B cell (primary cell): ENCODE measurements around the gene HS1BP3. TPM values are rescaled to one million over a fixed set of nuclear protein-coding genes. Genes with fewer than 3 reads are reported as not detected.

Experiments used
- ATAC-seq: fragments of 200-7000 bp; cut with Tn5 transposase; one replicate; pipeline ENCODE4 v1.10.0; 2021; ENCODE audit warnings: low read depth, mild to moderate bottlenecking, moderate number of reproducible peaks, moderate library complexity
- CTCF ChIA-PET: fragments of 350-600 bp; sonication (Branson Sonifier 250); formaldehyde crosslinking; loops from one replicate; lab custom pipeline; 2021; ENCODE audit warnings: antibody characterized with exemption, inconsistent platforms; lab: Charles Lee
- POLR2A ChIA-PET: fragments of 350-600 bp; sonication (Branson Sonifier 250); formaldehyde crosslinking; loops from one replicate; lab custom pipeline; 2021; ENCODE audit warnings: antibody characterized with exemption; lab: Charles Lee
- DNase-seq: peaks from one replicate; pipeline ENCODE4 v3.0.0; 2013
- H2AFZ ChIP-seq: 2 replicates; pipeline ENCODE4 v1.6.1; 2012; ENCODE audit warnings: mild to moderate bottlenecking, low read depth, low read length; ENCODE audit not compliant: insufficient read depth, poor library complexity, severe bottlenecking
- H3K27ac ChIP-seq, 2 donors: 1 replicate in 1 of 2; 2 replicates in 1 of 2; pipeline ENCODE4 v1.5.1; 2012 to 2013; ENCODE audit warnings: low read length in 2 of 2, mild to moderate bottlenecking in 2 of 2, moderate library complexity in 1 of 2
- H3K27me3 ChIP-seq, 4 experiments: fragments of 200-600 bp in 1 of 4; sonication (generic) in 1 of 4; replicated peaks in 1 of 4; 1 replicate in 2 of 4; 2 replicates in 2 of 4; pipeline versions ENCODE4 v1.6.1 to v1.7.0; 2013 to 2016; ENCODE audit warnings: low read length in 3 of 4, mild to moderate bottlenecking in 2 of 4, mixed read lengths in 1 of 4, moderate library complexity in 1 of 4; ENCODE audit not compliant: insufficient read depth in 4 of 4, control insufficient read depth in 3 of 4; ENCODE audit errors: control extremely low read depth in 1 of 4
- H3K36me3 ChIP-seq, 2 experiments: replicated peaks in 1 of 2; 1 replicate in 1 of 2; 2 replicates in 1 of 2; pipeline versions ENCODE4 v1.6.1 to v1.7.1; 2013; ENCODE audit warnings: low read length in 1 of 2; ENCODE audit not compliant: insufficient read depth in 2 of 2, control insufficient read depth in 1 of 2; ENCODE audit errors: control extremely low read depth in 1 of 2, extremely low read depth in 1 of 2
- H3K4me1 ChIP-seq, 2 donors: fragments of 200-600 bp in 1 of 2; sonication (generic) in 1 of 2; 1 replicate in 1 of 2; 2 replicates in 1 of 2; pipeline versions ENCODE4 v1.5.1 to v1.6.1; 2013 to 2017; ENCODE audit warnings: low read length in 2 of 2; ENCODE audit not compliant: control insufficient read depth in 2 of 2, insufficient read depth in 2 of 2
- H3K4me2 ChIP-seq: replicated peaks from 2 replicates; pipeline ENCODE3; 2012; ENCODE audit warnings: mild to moderate bottlenecking, low read depth, low read length; ENCODE audit not compliant: poor library complexity, severe bottlenecking
- H3K4me3 ChIP-seq, 5 experiments: fragments of 200-600 bp in 1 of 5; sonication (generic) in 1 of 5; 1 replicate in 3 of 5; 2 replicates in 2 of 5; pipeline versions ENCODE4 v1.5.1 to v1.7.0; 2011 to 2016; ENCODE audit warnings: low read length in 4 of 5, mild to moderate bottlenecking in 4 of 5, low read depth in 2 of 5, control low read depth in 1 of 5, moderate library complexity in 1 of 5; ENCODE audit not compliant: insufficient read depth in 1 of 5; ENCODE audit errors: control extremely low read depth in 1 of 5, extremely low read depth in 1 of 5
- H3K79me2 ChIP-seq: fragments of 200-600 bp; sonication (generic); one replicate; pipeline ENCODE4 v1.6.0; 2016; ENCODE audit warnings: low read length; ENCODE audit not compliant: control insufficient read depth, insufficient read depth
- H3K9ac ChIP-seq: fragments of 200-600 bp; sonication (generic); 2 replicates; pipeline ENCODE4 v1.6.1; 2017; ENCODE audit warnings: mild to moderate bottlenecking, low read length, moderate library complexity
- H3K9me3 ChIP-seq, 3 donors: one replicate each; pipeline versions ENCODE4 v1.6.1 to v1.7.1; 2013; ENCODE audit warnings: low read length in 2 of 3; ENCODE audit not compliant: control insufficient read depth in 2 of 3, insufficient read depth in 1 of 3; ENCODE audit errors: control extremely low read depth in 1 of 3
- H4K20me1 ChIP-seq: 2 replicates; pipeline ENCODE4 v1.6.0; 2012; ENCODE audit warnings: mild to moderate bottlenecking, low read length; ENCODE audit not compliant: insufficient read depth, control insufficient read depth, poor library complexity, severe bottlenecking
- H3K27ac Mint-ChIP-seq: one replicate; pipeline ENCODE4 v1.8.0; 2021; ENCODE audit warnings: mixed read lengths
- H3K27me3 Mint-ChIP-seq: one replicate; pipeline ENCODE4 v1.8.0; 2021; ENCODE audit warnings: mixed read lengths
- H3K4me1 Mint-ChIP-seq: one replicate; pipeline ENCODE4 v1.8.0; 2021; ENCODE audit warnings: mixed read lengths
- H3K4me3 Mint-ChIP-seq: one replicate; pipeline ENCODE4 v1.8.0; 2021; ENCODE audit warnings: mixed read lengths
- H3K9me3 Mint-ChIP-seq: one replicate; pipeline ENCODE4 v1.8.0; 2022; ENCODE audit warnings: mixed read lengths; ENCODE audit not compliant: insufficient read depth
- CTCF ChIP-seq: fragments of 200-600 bp; IDR thresholded peaks from one replicate; pipeline ENCODE4 v1.8.0; 2022; ENCODE audit warnings: antibody characterized with exemption, mild to moderate bottlenecking
- EZH2 ChIP-seq: IDR thresholded peaks from 2 replicates; pipeline ENCODE4 v1.6.1; 2012; ENCODE audit warnings: borderline replicate concordance, low read depth, mild to moderate bottlenecking, moderate library complexity, low read length; ENCODE audit not compliant: insufficient read depth, poor library complexity, severe bottlenecking
- WGBS: methylation state at CpG from one replicate; pipeline ENCODE4 v1.1.5; 2013; ENCODE audit warnings: missing lambda C conversion rate; ENCODE audit not compliant: insufficient coverage; 5-methylcytosine and 5-hydroxymethylcytosine counted together
- intact Hi-C: fragments of 100-400 bp; cut with micrococcal nuclease; formaldehyde crosslinking; loops from one replicate; pipeline ENCODE4 v1.10.0; 2022
- polyA plus RNA-seq: library from polyadenylated mRNA; depleted of rRNA; stranded (reverse); fragments of >200 nt; gene quantifications from 2 replicates; pipeline ENCODE4 v1.2.3, GENCODE V29; 2012
- total RNA-seq, 2 donors: library from RNA; stranded (reverse); fragments of 120-200 nt in 1 of 2; gene quantifications; 1 replicate in 1 of 2; 2 replicates in 1 of 2; pipeline versions ENCODE4 v1.2.3 to v1.2.4, GENCODE V29; 2013 to 2022

Gene HS1BP3
- total and polyA plus RNA-seq, 2 donors (not counting 1 experiment from before 2014, with no cell fraction given), result 27.8 to 28.7 TPM

- H3K9me3 Mint-ChIP-seq, result no peaks in the 10 kb centered on the region
- no peaks in the 10 kb centered on the region for H3K9me3 ChIP-seq
- peaks cover 11% of the 10 kb centered on the region for H3K4me1 Mint-ChIP-seq
- peaks cover 0 to 16% of the 10 kb centered on the region in 2 experiments for H3K36me3 ChIP-seq
- H2AFZ ChIP-seq, result no peak overlapping the region
- H3K4me3 ChIP-seq, result no peak overlapping the region
- no peaks in the 10 kb centered on the region for H3K27me3 ChIP-seq
- no peak for TF ChIP-seq EZH2
- TF ChIP-seq CTCF, result no peak
- no peak overlapping the region for H3K9ac ChIP-seq
- ChIA-PET POLR2A (no interaction called here), CTCF (interaction anchor here (1.0 to 3.4 kb wide), 3 partner anchors 12 to 219 kb away, joined by 3 to 13 read pairs (median 4); no protein-coding TSS in a partner anchor)
- peaks cover 0 to 2% of the 10 kb centered on the region in 2 donors for H3K4me1 ChIP-seq
- WGBS, result 94% methylated on average over 4 of the region's 4 CpGs
- no peaks in the 10 kb centered on the region for H3K27me3 Mint-ChIP-seq
- DNase-seq (no peak), ATAC-seq (no peak)
- no peak overlapping the region for H3K4me3 Mint-ChIP-seq
- no peak overlapping the region for H3K4me2 ChIP-seq
- H4K20me1 ChIP-seq, result peaks cover 14% of the 10 kb centered on the region
- peaks cover 3% of the 10 kb centered on the region for H3K79me2 ChIP-seq
- H3K27ac ChIP-seq, result no peak overlapping the region
- intact Hi-C loops, result no loop called here
- H3K27ac Mint-ChIP-seq, result no peak overlapping the region
Measured at GRCh38 chr2:20630967-20631366, 19.9 kb downstream of the HS1BP3 start.

DNA sequence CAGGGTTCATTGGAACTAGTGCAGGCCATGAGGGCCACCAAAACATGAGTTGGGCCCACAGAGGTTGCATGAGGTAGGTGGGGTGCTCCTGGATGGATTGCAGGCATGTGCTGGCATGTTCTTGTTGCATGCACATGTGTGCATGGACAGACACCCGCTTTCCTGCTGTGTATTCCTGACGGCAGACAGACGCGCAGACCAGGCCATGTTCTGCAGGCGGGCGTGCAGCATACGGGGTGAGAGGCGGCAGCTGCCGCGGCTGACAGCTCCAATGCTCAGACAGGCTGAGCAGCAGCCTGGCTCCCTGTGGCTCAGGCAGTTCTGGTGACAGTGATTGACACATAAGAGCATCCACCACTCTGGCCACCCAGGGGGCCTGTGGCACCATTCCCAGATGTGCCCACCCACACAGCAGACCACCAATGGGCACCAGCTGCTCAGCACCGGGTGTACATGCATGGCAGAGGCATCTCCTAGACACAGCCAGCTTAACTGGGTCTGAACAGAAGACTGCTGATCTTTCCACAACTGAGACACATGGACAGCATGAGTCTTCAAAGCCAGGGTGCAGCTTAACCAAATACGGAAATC is 21.2 kb downstream of the HS1BP3 start:
- H2AFZ ChIP-seq, result no peak overlapping the region
- peaks cover 14% of the 10 kb centered on the region for H4K20me1 ChIP-seq
- TF ChIP-seq EZH2, result no peak
- TF ChIP-seq CTCF, result no peak
- no peak overlapping the region for H3K4me2 ChIP-seq
- no peak for DNase-seq
- Mint-ChIP-seq H3K9me3 (no peaks in the 10 kb centered on the region), H3K27ac (no peak overlapping the region), H3K27me3 (no peaks in the 10 kb centered on the region), H3K4me1 (peaks cover 5% of the 10 kb centered on the region), H3K4me3 (no peak overlapping the region)
- ChIA-PET CTCF (interaction anchor here (1.0 kb wide), 1 partner anchor 13 kb away, joined by 3 read pairs; no protein-coding TSS in a partner anchor), POLR2A (no interaction called here)
- no peaks in the 10 kb centered on the region for H3K27me3 ChIP-seq
- H3K4me1 ChIP-seq, result peaks cover 0 to 2% of the 10 kb centered on the region in 2 donors
- intact Hi-C loops, result no loop called here
- no peak overlapping the region for H3K4me3 ChIP-seq
- H3K36me3 ChIP-seq, result peaks cover 0 to 15% of the 10 kb centered on the region in 2 experiments
- H3K27ac ChIP-seq, result no peak overlapping the region
- H3K9me3 ChIP-seq, result no peaks in the 10 kb centered on the region
- no peak overlapping the region for H3K9ac ChIP-seq
- peaks cover 3% of the 10 kb centered on the region for H3K79me2 ChIP-seq
- no peak for ATAC-seq
- 96% methylated on average over 11 of the region's 12 CpGs for WGBS
